Measurements from ENCODE around the gene KLHL30.

DNA sequence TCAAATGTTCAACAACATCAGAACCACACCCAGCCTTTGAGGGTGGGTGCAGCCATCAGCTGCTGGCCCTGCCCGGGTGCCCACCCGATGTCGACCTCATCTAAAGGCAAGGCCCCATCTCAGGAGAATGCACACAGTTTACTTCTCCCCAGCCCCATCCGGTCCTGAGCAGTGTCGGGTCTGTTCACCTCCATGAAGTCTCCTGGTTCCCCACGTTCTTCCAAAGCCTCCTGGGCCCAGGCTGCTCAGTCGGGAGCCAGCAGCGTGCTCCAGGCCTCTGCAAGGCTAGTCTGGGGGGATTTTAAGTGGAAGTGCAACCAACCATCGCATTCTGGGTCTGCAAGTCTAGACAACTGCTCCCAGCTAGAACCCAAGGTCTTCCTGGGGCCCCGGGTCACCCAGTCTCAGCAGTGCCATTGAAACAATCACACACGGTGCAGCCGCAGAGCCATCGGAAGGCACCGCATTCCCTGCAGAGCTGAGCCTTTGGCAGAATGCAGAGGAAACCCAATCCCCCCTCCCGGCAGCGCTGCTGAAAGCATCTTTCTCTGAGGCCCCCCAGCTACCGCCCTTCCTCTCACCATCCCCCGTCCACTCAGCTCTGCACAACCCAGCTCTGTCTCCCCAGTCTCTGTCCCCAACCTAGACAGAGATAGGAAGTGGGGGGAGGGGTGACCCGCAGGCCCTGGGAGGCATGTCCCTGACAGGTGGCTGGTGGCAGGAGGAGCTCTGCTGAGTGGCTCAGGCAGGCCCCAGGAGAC is 29.9 kb upstream of the KLHL30 start:
- TF ChIP-seq, protein P1, sequence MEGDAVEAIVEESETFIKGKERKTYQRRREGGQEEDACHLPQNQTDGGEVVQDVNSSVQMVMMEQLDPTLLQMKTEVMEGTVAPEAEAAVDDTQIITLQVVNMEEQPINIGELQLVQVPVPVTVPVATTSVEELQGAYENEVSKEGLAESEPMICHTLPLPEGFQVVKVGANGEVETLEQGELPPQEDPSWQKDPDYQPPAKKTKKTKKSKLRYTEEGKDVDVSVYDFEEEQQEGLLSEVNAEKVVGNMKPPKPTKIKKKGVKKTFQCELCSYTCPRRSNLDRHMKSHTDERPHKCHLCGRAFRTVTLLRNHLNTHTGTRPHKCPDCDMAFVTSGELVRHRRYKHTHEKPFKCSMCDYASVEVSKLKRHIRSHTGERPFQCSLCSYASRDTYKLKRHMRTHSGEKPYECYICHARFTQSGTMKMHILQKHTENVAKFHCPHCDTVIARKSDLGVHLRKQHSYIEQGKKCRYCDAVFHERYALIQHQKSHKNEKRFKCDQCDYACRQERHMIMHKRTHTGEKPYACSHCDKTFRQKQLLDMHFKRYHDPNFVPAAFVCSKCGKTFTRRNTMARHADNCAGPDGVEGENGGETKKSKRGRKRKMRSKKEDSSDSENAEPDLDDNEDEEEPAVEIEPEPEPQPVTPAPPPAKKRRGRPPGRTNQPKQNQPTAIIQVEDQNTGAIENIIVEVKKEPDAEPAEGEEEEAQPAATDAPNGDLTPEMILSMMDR (IDR thresholded peaks at IDR 0.05) = no peak
- no peak for TF ChIP-seq POLR2A (IDR thresholded peaks at IDR 0.05)

Data from heart left ventricle (tissue), 13 donors.